ENCODE results near the gene ZNF580. TPM values are rescaled to one million over a fixed set of nuclear protein-coding genes. Genes with fewer than 3 reads are reported as not detected.

The ZNF580 gene
- total RNA-seq, 8 experiments from 2014 or later = 7.9 to 25.0 (median 11.1) TPM

GRCh38 chr19:55673889-55674288 is 33.1 kb downstream of the ZNF580 start:
- H3K4me1 ChIP-seq (replicated peaks in 1 of 2) = peaks cover 10 to 20% of the 10 kb centered on the region in 2 donors
- in situ Hi-C loops (cut with MboI; ENCODE audit: low pct_unique_long_range_greater_than_20kb in 2 of 9, low sequenced_read_pairs in 9 of 9, unreplicated experiment in 9 of 9) = no loop called here
- peak overlapping the region in 1 of 2 donors; percentile 92 for H3K27ac ChIP-seq
- H3K4me3 ChIP-seq = peak overlapping the region in 3 of 5 donors; percentile 68 to 83 (median 75)
- no peak for ATAC-seq (replicated peaks in 6 of 8)
- 60 to 80% methylated on average over 1 of the region's 15 CpGs; no CpG with 5 or more reads in 8 of the 10 experiments for WGBS, 10 experiments

GRCh38 chr19:55674459-55674840 is 33.6 kb downstream of the ZNF580 start:
- 10 to 76% (median 42%) methylated on average over 2 to 4 of the region's 17 CpGs; no CpG with 5 or more reads in 6 of the 10 experiments for WGBS, 10 experiments
- H3K4me3 ChIP-seq = peak overlapping the region; percentile 68 to 98 (median 83)
- peak overlapping the region; percentile 66 to 92 for H3K27ac ChIP-seq
- peak in 3 of 8 experiments; percentile 0 to 1 (median 0) for ATAC-seq (replicated peaks in 6 of 8)
- H3K4me1 ChIP-seq (replicated peaks in 1 of 2) = peaks cover 10 to 20% of the 10 kb centered on the region in 2 donors
- in situ Hi-C loops (cut with MboI; ENCODE audit: low pct_unique_long_range_greater_than_20kb in 2 of 9, low sequenced_read_pairs in 9 of 9, unreplicated experiment in 9 of 9) = no loop called here

GRCh38 chr19:55674841-55675660 is 34.2 kb downstream of the ZNF580 start, which contains the start of gene EPN1:
TSS of gene EPN1 (plus strand) at chr19:55675226. CDS start at chr19:55678628, 3,402 bp downstream.
- peak; percentile 85 to 93 (median 91) for ATAC-seq (replicated peaks in 6 of 8)
- peak within 1 kb of the TSS; percentile 68 to 98 (median 83) for H3K4me3 ChIP-seq
- peaks cover 10 to 20% of the 10 kb centered on the region in 2 donors for H3K4me1 ChIP-seq (replicated peaks in 1 of 2)
- H3K27ac ChIP-seq = peak within 1 kb of the TSS; percentile 88 to 92
- 0% methylated on average over 2 of the region's 101 CpGs; no CpG with 5 or more reads in 9 of the 10 experiments for WGBS, 10 experiments
- in situ Hi-C loops (cut with MboI; ENCODE audit: low pct_unique_long_range_greater_than_20kb in 2 of 9, low sequenced_read_pairs in 9 of 9, unreplicated experiment in 9 of 9) = no loop called here

GRCh38 chr19:55675661-55676354 is 35.0 kb downstream of the ZNF580 start:
- peaks cover 10 to 20% of the 10 kb centered on the region in 2 donors for H3K4me1 ChIP-seq (replicated peaks in 1 of 2)
- in situ Hi-C loops (cut with MboI; ENCODE audit: low pct_unique_long_range_greater_than_20kb in 2 of 9, low sequenced_read_pairs in 9 of 9, unreplicated experiment in 9 of 9) = no loop called here
- peak overlapping the region; percentile 88 to 92 for H3K27ac ChIP-seq
- WGBS, 10 experiments = 0 to 40% (median 24%) methylated on average over 1 to 13 of the region's 16 CpGs
- peak overlapping the region; percentile 68 to 98 (median 83) for H3K4me3 ChIP-seq
- no peak for ATAC-seq (replicated peaks in 6 of 8)

GRCh38 chr19:55676383-55676782 is 35.6 kb downstream of the ZNF580 start:
- no peak for ATAC-seq (replicated peaks in 6 of 8)
- 43 to 100% (median 78%) methylated on average over 1 to 5 of the region's 5 CpGs for WGBS, 10 experiments
- H3K27ac ChIP-seq = no peak overlapping the region
- in situ Hi-C loops (cut with MboI; ENCODE audit: low pct_unique_long_range_greater_than_20kb in 2 of 9, low sequenced_read_pairs in 9 of 9, unreplicated experiment in 9 of 9) = no loop called here
- H3K4me1 ChIP-seq (replicated peaks in 1 of 2) = peaks cover 10 to 20% of the 10 kb centered on the region in 2 donors
- H3K4me3 ChIP-seq = peak overlapping the region in 3 of 5 donors; percentile 75 to 95 (median 83)

- peaks cover 10 to 20% of the 10 kb centered on the region in 2 donors for H3K4me1 ChIP-seq (replicated peaks in 1 of 2)
- peak overlapping the region in 1 of 5 donors; percentile 83 for H3K4me3 ChIP-seq
- no peak for ATAC-seq (replicated peaks in 6 of 8)
- H3K27ac ChIP-seq = no peak overlapping the region
- 40 to 100% (median 86%) methylated on average over 1 to 4 of the region's 7 CpGs; no CpG with 5 or more reads in 4 of the 10 experiments for WGBS, 10 experiments
- in situ Hi-C loops (cut with MboI; ENCODE audit: low pct_unique_long_range_greater_than_20kb in 2 of 9, low sequenced_read_pairs in 9 of 9, unreplicated experiment in 9 of 9) = no loop called here
Measured at GRCh38 chr19:55676889-55677505, 36.2 kb downstream of the ZNF580 start.

GRCh38 chr19:55677572-55678028 is 36.8 kb downstream of the ZNF580 start:
- Histone ChIP-seq H3K27ac (no peak overlapping the region), H3K4me1 (replicated peaks in 1 of 2) (peaks cover 10 to 20% of the 10 kb centered on the region in 2 donors), H3K4me3 (no peak overlapping the region)
- WGBS, 10 experiments = 55 to 100% (median 86%) methylated on average over 1 to 6 of the region's 6 CpGs; no CpG with 5 or more reads in 1 of the 10 experiments
- in situ Hi-C loops (cut with MboI; ENCODE audit: low pct_unique_long_range_greater_than_20kb in 2 of 9, low sequenced_read_pairs in 9 of 9, unreplicated experiment in 9 of 9) = no loop called here
- no peak for ATAC-seq (replicated peaks in 6 of 8)

GRCh38 chr19:55678121-55678671 is 37.4 kb downstream of the ZNF580 start:
- in situ Hi-C loops (cut with MboI; ENCODE audit: low pct_unique_long_range_greater_than_20kb in 2 of 9, low sequenced_read_pairs in 9 of 9, unreplicated experiment in 9 of 9) = no loop called here
- H3K4me3 ChIP-seq = no peak overlapping the region
- 60 to 100% (median 98%) methylated on average over 1 to 8 of the region's 21 CpGs; no CpG with 5 or more reads in 1 of the 10 experiments for WGBS, 10 experiments
- no peak for ATAC-seq (replicated peaks in 6 of 8)
- H3K4me1 ChIP-seq (replicated peaks in 1 of 2) = peaks cover 10 to 20% of the 10 kb centered on the region in 2 donors
- H3K27ac ChIP-seq = no peak overlapping the region

GRCh38 chr19:55679343-55680257 is 38.8 kb downstream of the ZNF580 start:
- Histone ChIP-seq H3K4me1 (replicated peaks in 1 of 2) (peaks cover 10% of the 10 kb centered on the region in 2 donors), H3K27ac (no peak overlapping the region), H3K4me3 (no peak overlapping the region)
- 0 to 98% (median 84%) methylated on average over 1 to 7 of the region's 24 CpGs; no CpG with 5 or more reads in 4 of the 10 experiments for WGBS, 10 experiments
- in situ Hi-C loops (cut with MboI; ENCODE audit: low pct_unique_long_range_greater_than_20kb in 2 of 9, low sequenced_read_pairs in 9 of 9, unreplicated experiment in 9 of 9) = no loop called here
- ATAC-seq (replicated peaks in 6 of 8) = peak in 1 of 8 experiments; percentile 4

- peak in 4 of 8 experiments; percentile 12 to 22 (median 15) for ATAC-seq (replicated peaks in 6 of 8)
- Histone ChIP-seq H3K4me3 (no peak overlapping the region), H3K27ac (no peak overlapping the region), H3K4me1 (replicated peaks in 1 of 2) (peaks cover 10% of the 10 kb centered on the region in 2 donors)
- in situ Hi-C loops (cut with MboI; ENCODE audit: low pct_unique_long_range_greater_than_20kb in 2 of 9, low sequenced_read_pairs in 9 of 9, unreplicated experiment in 9 of 9) = no loop called here
- WGBS, 10 experiments = 80 to 100% (median 98%) methylated on average over 1 to 11 of the region's 20 CpGs; no CpG with 5 or more reads in 5 of the 10 experiments
Measured at GRCh38 chr19:55680339-55681130, 39.7 kb downstream of the ZNF580 start.

Data from motor neuron (in vitro differentiated cells).